ENCODE results near the gene REM1. TPM values are rescaled to one million over a fixed set of nuclear protein-coding genes. Genes with fewer than 3 reads are reported as not detected.
A peak's percentile ranks its signal among the peaks of the same experiment; 100 is the strongest.

Gene REM1
- total and polyA plus RNA-seq, 2 of the 13 experiments (the other 11 are each of a cell fraction or from before 2014, with no cell fraction given): not detected

DNA sequence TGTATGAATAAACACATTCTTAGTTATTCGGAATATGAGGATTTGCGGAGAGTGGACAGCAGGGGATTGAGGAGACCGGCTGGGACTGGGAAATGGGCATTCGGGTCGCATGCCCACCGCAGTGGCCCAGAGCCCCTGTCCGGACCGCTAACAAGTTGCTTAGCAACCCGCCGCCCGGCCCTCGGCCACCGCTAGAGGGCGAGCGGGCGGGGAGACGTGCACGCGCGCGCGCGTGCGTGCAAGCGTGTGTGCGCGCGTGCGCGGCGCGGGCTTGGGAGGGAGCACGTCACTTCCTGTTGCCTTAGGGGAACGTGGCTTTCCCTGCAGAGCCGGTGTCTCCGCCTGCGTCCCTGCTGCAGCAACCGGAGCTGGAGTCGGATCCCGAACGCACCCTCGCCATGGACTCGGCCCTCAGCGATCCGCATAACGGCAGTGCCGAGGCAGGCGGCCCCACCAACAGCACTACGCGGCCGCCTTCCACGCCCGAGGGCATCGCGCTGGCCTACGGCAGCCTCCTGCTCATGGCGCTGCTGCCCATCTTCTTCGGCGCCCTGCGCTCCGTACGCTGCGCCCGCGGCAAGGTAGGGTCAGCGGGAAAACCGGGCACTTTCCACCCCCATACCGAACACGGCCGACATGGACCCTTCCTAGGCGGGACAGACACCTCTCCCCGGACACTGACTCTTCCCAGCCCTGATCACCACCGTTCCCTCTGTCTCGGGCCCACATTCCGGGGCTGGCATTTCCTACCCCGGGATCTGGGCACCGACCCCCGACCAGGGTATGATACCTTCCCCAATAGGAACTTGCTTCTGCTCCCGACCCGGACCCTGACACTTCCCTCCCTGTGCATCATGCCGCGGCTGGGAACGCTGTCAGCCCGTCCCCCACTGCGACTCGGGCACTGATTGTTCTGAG, 39.3 kb downstream of the REM1 start, which contains the start of gene HM13 (continued):
- TF ChIP-seq ZNF256 (CRISPR knock-in tag; conservative IDR thresholded peaks at IDR 0.05) (peak; percentile 67), GLI4 (CRISPR knock-in tag; IDR thresholded peaks at IDR 0.05; ENCODE audit: borderline replicate concordance) (no peak; the same call in none of the 2 replicates), JUN (CRISPR knock-in tag; IDR thresholded peaks at IDR 0.05) (peak; percentile 50; the same call in 1 of the 2 replicates), ZNF761 (CRISPR knock-in tag; conservative IDR thresholded peaks at IDR 0.05) (peak; percentile 97; the same call in 1 of the 2 replicates), ZNF530 (CRISPR knock-in tag; IDR thresholded peaks at IDR 0.05; ENCODE audit: low read depth) (peak; percentile 11; the same call in 1 of the 2 replicates), ELF1 (CRISPR knock-in tag; IDR thresholded peaks at IDR 0.05) (peak; percentile 52; the same call in 1 of the 2 replicates), MBD4 (IDR thresholded peaks at IDR 0.05; ENCODE audit: borderline replicate concordance, low read length) (no peak), ADNP (CRISPR knock-in tag; IDR thresholded peaks at IDR 0.05) (peak; percentile 58; the same call in 1 of the 2 replicates), SCMH1 (CRISPR knock-in tag; IDR thresholded peaks at IDR 0.05; ENCODE audit: borderline replicate concordance) (no peak), RFX5 (IDR thresholded peaks at IDR 0.05; ENCODE audit: low read depth, low read length) (peak; percentile 49; the same call in 1 of the 2 replicates), ZNF878 (CRISPR knock-in tag; IDR thresholded peaks at IDR 0.05) (no peak; the same call in 1 of the 2 replicates), ZNF12 (CRISPR knock-in tag; IDR thresholded peaks at IDR 0.05) (peak; percentile 25; the same call in 1 of the 2 replicates), REL (CRISPR knock-in tag; conservative IDR thresholded peaks at IDR 0.05) (no peak; the same call in 1 of the 2 replicates), RXRA (CRISPR knock-in tag; IDR thresholded peaks at IDR 0.05) (peak; percentile 85), ZNF225 (CRISPR knock-in tag; IDR thresholded peaks at IDR 0.05) (peak; percentile 100), ZNF253 (CRISPR knock-in tag; IDR thresholded peaks at IDR 0.05; ENCODE audit: borderline replicate concordance) (peak; percentile 83; the same call in 1 of the 2 replicates), ZNF850 (CRISPR knock-in tag; conservative IDR thresholded peaks at IDR 0.05) (no peak), HNRNPL (IDR thresholded peaks at IDR 0.05; ENCODE audit: low read depth, low read length) (peak; percentile 73), REPIN1 (CRISPR knock-in tag; IDR thresholded peaks at IDR 0.05; ENCODE audit: borderline replicate concordance, low read depth) (peak; percentile 55; the same call in 1 of the 2 replicates), TRIM24 (CRISPR knock-in tag; IDR thresholded peaks at IDR 0.05) (no peak)
- TF ChIP-seq, protein P1, sequence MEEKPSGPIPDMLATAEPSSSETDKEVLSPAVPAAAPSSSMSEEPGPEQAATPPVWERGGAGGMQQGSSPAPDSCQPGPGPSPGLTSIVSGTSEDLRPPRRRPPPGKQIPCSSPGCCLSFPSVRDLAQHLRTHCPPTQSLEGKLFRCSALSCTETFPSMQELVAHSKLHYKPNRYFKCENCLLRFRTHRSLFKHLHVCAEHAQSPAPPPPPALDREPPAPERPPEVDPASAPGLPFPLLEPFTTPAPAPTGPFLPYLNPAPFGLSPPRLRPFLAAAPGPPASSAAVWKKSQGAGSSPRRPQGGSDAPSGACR (CRISPR knock-in tag; IDR thresholded peaks at IDR 0.05): peak; percentile 89; the same call in 1 of the 2 replicates
- TF ChIP-seq, protein P2, sequence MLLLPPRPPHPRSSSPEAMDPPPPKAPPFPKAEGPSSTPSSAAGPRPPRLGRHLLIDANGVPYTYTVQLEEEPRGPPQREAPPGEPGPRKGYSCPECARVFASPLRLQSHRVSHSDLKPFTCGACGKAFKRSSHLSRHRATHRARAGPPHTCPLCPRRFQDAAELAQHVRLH (CRISPR knock-in tag; IDR thresholded peaks at IDR 0.05; ENCODE audit: borderline replicate concordance, low read depth): peak; percentile 72
- TF ChIP-seq, protein P3, sequence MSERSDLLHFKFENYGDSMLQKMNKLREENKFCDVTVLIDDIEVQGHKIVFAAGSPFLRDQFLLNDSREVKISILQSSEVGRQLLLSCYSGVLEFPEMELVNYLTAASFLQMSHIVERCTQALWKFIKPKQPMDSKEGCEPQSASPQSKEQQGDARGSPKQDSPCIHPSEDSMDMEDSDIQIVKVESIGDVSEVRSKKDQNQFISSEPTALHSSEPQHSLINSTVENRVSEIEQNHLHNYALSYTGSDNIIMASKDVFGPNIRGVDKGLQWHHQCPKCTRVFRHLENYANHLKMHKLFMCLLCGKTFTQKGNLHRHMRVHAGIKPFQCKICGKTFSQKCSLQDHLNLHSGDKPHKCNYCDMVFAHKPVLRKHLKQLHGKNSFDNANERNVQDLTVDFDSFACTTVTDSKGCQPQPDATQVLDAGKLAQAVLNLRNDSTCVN (CRISPR knock-in tag; IDR thresholded peaks at IDR 0.05; ENCODE audit: borderline replicate concordance): no peak; the same call in 1 of the 2 replicates
- TF ChIP-seq, protein P4, sequence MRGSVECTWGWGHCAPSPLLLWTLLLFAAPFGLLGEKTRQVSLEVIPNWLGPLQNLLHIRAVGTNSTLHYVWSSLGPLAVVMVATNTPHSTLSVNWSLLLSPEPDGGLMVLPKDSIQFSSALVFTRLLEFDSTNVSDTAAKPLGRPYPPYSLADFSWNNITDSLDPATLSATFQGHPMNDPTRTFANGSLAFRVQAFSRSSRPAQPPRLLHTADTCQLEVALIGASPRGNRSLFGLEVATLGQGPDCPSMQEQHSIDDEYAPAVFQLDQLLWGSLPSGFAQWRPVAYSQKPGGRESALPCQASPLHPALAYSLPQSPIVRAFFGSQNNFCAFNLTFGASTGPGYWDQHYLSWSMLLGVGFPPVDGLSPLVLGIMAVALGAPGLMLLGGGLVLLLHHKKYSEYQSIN (CRISPR knock-in tag; IDR thresholded peaks at IDR 0.05; ENCODE audit: borderline replicate concordance): no peak

Data from HepG2 (cell line).